GM10248 (cell line): ENCODE measurements around the gene PPP1R12A.

Source experiments
- CTCF ChIA-PET: fragments of 300-600 bp; sonication (Branson Sonifier 250); formaldehyde crosslinking; extraction: SDS; loops from one replicate; lab custom pipeline; 2021; ENCODE audit warnings: antibody characterized with exemption; lab: Yijun Ruan, JAX
- POLR2A ChIA-PET: fragments of 350-650 bp; sonication (Branson Sonifier 250); formaldehyde crosslinking; extraction: SDS; loops from one replicate; lab custom pipeline; 2020; ENCODE audit warnings: antibody characterized with exemption; lab: Yijun Ruan, JAX
- DNase-seq: peaks from one replicate; pipeline ENCODE4 v3.0.0; 2012; ENCODE audit errors: extremely low spot score
- TF ChIP-seq, protein P1 (sequence below): IDR thresholded peaks from 2 replicates; pipeline ENCODE4 v1.5.1; 2012; ENCODE audit warnings: mild to moderate bottlenecking, low read depth; ENCODE audit errors: extremely low read depth, missing control alignments, control extremely low read depth

The PPP1R12A gene

DNA sequence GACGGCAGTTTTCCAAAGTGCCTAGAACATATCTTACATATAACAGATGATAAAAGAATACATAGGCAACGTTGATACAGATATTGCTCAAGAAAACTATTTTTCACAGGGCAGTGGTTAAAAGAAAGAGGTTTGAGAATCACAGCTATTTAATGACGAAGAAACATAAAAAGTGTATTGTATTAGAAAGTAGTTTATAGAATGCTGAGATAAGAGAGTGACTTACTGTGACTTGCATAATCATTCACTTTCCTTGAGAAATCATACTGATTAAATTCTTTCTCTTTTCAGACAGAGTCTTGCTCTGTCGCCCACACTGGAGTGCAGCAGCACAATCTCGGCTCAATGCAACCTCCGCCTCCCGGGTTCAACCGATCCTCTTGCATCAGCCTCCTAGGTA, 57.7 kb downstream of the PPP1R12A start:
- TF ChIP-seq, protein P1, sequence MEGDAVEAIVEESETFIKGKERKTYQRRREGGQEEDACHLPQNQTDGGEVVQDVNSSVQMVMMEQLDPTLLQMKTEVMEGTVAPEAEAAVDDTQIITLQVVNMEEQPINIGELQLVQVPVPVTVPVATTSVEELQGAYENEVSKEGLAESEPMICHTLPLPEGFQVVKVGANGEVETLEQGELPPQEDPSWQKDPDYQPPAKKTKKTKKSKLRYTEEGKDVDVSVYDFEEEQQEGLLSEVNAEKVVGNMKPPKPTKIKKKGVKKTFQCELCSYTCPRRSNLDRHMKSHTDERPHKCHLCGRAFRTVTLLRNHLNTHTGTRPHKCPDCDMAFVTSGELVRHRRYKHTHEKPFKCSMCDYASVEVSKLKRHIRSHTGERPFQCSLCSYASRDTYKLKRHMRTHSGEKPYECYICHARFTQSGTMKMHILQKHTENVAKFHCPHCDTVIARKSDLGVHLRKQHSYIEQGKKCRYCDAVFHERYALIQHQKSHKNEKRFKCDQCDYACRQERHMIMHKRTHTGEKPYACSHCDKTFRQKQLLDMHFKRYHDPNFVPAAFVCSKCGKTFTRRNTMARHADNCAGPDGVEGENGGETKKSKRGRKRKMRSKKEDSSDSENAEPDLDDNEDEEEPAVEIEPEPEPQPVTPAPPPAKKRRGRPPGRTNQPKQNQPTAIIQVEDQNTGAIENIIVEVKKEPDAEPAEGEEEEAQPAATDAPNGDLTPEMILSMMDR, result no peak
- no peak for DNase-seq
- ChIA-PET POLR2A (no interaction called here), CTCF (interaction anchor here (1.4 kb wide), 2 partner anchors 18 to 74 kb away, joined by 3 read pairs; no protein-coding TSS in a partner anchor)

DNA sequence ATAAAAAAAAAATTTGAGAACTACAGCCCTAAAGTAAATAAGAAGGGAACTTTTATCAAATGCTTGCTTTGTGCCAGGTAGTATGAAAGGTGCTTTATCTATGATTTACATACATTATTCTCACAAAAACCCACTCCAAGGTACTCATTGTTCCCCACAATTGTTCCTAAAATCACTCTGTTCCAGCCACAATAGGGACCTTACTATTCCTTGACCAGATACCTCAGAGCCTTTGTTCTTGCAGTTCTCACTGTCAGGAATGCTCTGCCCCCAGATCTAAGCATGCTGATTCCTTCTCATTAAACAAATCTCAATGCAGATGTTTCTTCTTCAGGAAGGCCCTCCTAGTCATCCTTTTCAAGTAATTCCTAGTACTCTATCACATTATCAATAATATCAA, 60.2 kb downstream of the PPP1R12A start:
- POLR2A ChIA-PET, result no interaction called here
- TF ChIP-seq, protein P1, result no peak
- no peak for DNase-seq
- CTCF ChIA-PET, result no interaction called here

DNA sequence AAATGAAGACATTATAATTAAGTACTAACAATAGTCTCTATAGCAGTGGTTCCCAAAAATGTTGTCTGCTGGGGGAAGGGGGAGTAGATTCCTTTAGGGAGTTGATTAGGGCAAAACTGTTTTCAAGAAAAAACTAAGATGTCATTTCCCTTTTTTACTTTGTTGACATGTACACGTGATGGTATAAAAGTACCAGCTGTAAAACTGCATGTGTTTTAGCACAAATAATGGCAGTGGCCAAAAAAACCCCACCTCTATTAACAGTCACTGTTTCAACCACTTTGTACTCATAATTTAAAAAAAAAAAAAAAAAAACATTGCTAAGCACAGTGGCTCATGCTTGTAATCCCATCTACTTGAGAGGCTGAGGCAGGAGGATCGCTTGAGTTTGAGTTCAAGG, 61.7 kb downstream of the PPP1R12A start:
- TF ChIP-seq, protein P1, result no peak
- no peak for DNase-seq
- POLR2A ChIA-PET, result no interaction called here
- CTCF ChIA-PET, result interaction anchor here (1.6 to 1.8 kb wide), 2 partner anchors 14 to 15 kb away, joined by 4 read pairs; no protein-coding TSS in a partner anchor

DNA sequence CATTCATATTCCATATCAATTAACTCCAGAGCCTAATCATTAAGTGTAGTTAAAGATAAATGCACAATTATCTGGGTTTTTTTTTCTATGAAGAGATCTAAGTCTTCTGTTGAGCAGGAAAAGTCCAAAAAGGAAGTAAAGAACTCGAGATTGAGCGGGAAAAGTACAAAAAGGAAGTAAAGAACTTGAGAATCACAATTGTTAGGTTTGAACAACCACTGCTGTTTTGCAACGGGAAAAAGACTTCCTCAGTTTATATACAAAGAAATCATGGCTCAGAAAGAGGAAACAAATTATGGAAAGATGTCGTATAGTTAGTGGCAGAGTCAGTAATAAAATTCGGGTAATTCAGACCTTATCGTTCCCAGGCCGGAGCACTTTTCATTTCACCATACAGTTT, 63.3 kb downstream of the PPP1R12A start:
- CTCF ChIA-PET, result interaction anchor here (1.6 kb wide), 1 partner anchor 16 kb away, joined by 4 read pairs; no protein-coding TSS in a partner anchor

DNA sequence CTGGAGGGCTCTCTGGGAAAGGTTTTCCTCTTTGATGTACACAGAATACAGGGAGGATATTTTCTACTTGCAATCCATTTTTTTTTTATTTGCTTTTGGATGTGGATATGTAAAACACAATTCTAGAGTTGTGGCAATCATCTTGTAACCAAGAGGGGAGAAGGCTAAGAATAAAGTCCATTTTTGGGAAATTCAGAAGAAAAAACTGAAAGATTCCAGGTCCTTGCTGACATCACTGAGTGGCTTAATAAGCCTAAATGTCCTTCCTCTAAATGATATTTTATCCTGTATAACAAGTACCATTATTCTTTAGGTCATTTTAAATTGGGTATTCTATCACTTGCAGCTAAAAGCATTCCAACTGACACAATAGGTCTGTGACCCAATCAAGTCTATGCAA, 64.0 kb downstream of the PPP1R12A start:
- no peak for DNase-seq
- POLR2A ChIA-PET, result no interaction called here
- CTCF ChIA-PET, result no interaction called here
- TF ChIP-seq, protein P1, result no peak

More for the DNA sequence above, 63.3 kb downstream of the PPP1R12A start:
- no peak for DNase-seq
- TF ChIP-seq, protein P1, result no peak
- POLR2A ChIA-PET, result no interaction called here

DNA sequence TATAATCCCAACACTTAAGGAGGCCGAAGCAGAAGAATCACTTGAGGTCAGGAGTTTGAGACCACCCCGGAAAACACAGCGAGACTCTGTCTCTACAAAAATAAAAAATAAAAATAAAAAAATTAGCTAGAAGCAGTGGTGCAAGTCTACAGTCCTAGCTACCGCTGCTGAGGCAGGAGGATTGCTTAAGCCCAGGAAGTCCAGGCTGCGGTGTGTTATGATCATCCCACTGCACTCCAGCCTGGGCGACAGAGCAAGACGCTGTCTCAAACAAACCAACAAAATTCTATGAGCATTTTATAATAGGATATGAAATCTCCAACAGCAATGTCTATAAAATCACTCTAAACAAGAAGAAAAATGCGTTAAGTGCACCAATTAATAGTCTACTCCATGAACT, 75.3 kb downstream of the PPP1R12A start:
- TF ChIP-seq, protein P1, result no peak
- no peak for DNase-seq
- POLR2A ChIA-PET, result no interaction called here
- CTCF ChIA-PET, result interaction anchor here (0.9 to 1.2 kb wide), 3 partner anchors 14 to 341 kb away, joined by 3 to 4 read pairs (median 3); no protein-coding TSS in a partner anchor
